GM21515 (cell line): Measurements from ENCODE around the gene GLIPR2.
"Not testable (repeated sequence)": the region's sequence is repeated elsewhere in the genome, so short reads cannot be mapped to it uniquely, and the experiment has no call there.

Experiments
- ATAC-seq: cut with Tn5 transposase; IDR thresholded peaks from one replicate; pipeline ENCODE4 v1.9.1; 2021; ENCODE audit not compliant: unreplicated experiment

GLIPR2 gene

GRCh38 chr9:36161187-36161586, 24.7 kb downstream of the GLIPR2 start:
- no peak for ATAC-seq

- ATAC-seq = no peak
Observed at GRCh38 chr9:36162211-36162738, 25.7 kb downstream of the GLIPR2 start.

DNA sequence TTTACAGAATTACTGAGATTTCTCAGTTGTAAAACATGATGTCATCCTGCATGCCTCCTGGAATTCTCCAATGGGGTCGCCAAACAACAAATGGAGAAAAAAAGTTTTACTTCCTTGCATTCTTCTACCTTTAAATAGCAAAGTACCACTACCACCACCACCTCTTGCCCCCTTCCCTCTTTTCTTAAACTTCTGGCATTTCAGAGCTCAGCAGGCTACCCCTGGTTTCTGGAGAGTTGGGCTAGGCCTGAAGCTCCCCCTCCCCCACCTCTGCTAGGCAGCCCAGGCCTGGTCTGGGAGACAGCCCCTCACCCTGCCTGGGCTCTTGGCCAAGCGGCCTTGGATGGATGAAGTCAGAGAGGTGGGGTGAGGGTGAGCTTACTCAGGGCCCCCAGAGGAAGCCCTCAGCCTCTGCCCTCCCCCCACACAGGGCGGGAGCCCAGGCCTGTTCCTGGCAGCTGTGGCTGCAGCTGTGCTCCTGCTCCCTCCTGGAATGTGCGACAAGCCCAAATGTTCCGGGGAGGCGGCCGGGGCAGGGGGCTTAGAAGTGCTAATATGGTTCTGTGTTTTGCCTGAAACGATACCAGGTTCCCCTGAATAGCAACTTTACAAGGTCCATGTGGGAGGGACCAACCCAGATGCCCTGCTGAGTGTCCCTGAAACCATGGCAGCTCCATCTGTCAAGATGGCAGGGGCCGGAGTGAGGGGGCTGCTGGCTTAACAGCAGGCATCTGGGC, 26.7 kb downstream of the GLIPR2 start:
- no peak for ATAC-seq

DNA sequence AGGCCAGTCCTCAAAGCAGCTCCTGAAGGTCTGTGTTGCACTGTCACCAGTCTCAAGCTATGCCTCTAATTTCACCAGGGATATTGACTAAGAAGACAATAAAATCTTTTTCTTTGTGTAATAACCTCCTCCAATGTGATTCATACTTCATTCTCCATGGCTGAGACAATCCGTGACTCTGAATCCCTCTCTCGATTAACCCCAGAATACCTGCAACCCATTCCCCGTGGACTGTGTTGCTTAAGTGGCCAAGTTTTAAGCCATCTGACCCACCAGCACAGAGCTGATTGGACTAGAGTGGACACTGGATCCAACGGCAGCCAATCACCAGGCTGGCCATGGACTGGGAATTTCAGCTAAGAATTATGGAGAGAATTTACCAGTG, 27.2 kb downstream of the GLIPR2 start:
- ATAC-seq = no peak

DNA sequence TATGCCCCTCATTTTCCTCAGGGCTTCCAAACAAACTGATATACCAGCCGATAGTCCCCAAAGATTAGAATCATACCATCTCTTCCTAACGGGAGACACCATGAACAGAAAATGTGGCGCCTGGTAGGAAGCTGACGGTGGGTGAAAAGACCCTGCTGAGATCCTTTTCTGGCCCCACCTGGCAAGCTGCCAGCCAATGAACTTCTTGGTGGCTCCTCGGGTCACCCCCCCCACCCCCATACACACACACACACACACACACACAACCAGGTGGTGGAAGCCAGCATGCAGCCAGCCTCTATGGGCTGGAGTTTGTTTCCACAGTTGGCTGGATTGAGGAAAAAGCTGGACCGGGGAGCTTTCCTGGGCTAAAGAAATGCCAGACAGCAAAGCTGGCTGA, 27.8 kb downstream of the GLIPR2 start:
- ATAC-seq = no peak

GRCh38 chr9:36164989-36165388, 28.5 kb downstream of the GLIPR2 start:
- no peak for ATAC-seq

- no peak for ATAC-seq
Observed at GRCh38 chr9:36165826-36166167, 29.3 kb downstream of the GLIPR2 start.

GRCh38 chr9:36166168-36166927, 29.8 kb downstream of the GLIPR2 start:
- ATAC-seq = peak; percentile 88

DNA sequence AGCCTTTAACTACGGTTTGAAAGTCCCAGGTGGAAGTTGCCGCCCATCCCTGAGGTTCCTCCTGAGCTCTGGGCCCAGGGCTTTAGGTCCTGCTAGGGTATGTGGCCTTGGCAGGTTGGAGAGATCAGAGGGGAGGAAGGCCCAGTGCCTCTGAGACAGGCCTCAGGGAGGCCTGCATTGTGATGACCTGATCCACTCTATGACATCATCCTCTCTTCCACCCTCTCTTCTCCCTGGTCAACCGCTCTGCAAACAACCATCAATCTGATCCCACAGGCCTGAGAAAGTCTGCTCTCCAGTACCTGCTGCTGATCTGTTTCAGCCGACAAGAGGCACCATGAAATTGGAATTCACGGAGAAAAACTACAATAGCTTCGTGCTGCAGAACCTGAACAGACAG, 32.6 kb downstream of the GLIPR2 start, which contains the start of gene CCIN:
Gene CCIN (plus strand): TSS at position 223 of the 400 bp plus-strand sequence. CDS start 115 bp downstream, at position 338.
- no peak for ATAC-seq

DNA sequence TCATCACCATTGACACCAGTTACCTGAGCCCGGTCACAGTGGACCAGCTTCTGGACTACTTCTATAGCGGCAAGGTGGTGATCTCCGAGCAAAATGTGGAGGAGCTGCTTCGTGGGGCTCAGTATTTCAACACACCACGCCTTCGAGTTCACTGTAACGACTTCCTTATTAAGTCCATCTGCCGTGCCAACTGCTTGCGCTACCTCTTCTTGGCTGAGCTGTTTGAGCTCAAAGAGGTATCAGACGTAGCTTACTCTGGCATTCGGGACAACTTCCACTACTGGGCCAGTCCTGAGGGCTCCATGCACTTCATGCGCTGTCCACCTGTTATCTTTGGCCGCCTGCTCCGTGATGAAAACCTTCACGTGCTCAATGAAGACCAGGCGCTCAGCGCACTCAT, 33.2 kb downstream of the GLIPR2 start:
- ATAC-seq = no peak

GRCh38 chr9:36170531-36170930, 34.0 kb downstream of the GLIPR2 start:
- no peak for ATAC-seq

DNA sequence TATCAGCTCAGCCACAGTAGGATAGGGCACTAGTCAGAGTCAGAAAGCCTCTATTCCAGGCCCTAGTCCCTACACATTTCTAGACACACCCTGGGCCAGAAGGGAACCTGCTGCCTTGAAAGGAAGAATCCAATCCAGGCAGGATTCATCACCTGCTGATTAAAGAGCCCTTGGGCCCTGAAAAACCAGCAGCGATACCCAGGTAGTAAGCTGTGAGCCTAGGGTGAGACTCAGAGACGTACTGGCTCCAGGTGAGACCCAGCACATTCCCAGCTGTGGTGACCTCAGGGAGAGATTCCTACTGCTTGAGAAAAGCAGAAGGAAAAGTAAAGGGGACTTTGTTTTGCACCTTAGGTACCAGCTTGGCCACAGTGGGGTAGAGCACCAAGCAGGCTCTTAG, 37.3 kb downstream of the GLIPR2 start:
- ATAC-seq = no peak

DNA sequence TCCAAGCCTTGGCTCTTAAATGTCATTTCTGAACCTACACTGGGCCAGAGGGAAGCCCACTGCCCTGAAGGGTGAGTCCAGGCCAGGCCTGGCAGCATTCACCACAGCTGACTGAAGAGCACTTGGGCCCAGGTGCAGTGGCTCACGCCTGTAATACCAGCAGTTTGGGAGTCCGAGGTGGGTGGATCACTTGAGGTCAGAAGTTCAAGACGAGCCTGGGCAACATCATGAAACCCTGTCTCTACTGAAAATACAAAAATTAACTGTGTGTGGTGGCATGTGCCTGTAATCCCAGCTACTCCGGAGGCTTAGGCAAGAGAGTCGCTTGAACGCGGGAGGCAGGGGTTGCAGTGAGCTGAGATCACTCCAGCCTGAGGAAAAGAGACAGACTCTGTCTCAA, 37.7 kb downstream of the GLIPR2 start:
- ATAC-seq = no peak

- no peak for ATAC-seq
Observed at GRCh38 chr9:36174731-36175130, 38.2 kb downstream of the GLIPR2 start.

- ATAC-seq = not testable (repeated sequence)
Observed at GRCh38 chr9:36175209-36175608, 38.7 kb downstream of the GLIPR2 start.

DNA sequence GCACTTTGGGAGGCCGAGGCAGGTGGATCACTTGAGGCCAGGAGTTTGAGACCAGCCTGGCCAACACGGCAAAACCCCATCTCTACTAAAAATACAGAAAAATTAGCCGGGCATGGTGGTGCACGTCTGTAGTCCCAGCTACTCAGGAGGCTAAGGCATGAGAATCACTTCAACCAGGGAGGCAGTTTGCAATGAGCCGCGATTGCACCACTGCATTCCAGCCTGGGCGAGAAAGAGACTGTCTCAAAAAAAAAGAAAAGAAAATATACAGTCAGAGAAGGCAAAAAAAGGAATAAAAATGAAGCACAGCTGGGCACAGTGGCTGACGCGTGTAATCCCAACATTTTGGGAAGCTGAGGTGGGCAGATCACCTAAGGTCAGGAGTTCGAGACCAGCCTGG, 40.0 kb downstream of the GLIPR2 start:
- ATAC-seq = not testable (repeated sequence)

GRCh38 chr9:36177571-36177970, 41.0 kb downstream of the GLIPR2 start:
- no peak for ATAC-seq

DNA sequence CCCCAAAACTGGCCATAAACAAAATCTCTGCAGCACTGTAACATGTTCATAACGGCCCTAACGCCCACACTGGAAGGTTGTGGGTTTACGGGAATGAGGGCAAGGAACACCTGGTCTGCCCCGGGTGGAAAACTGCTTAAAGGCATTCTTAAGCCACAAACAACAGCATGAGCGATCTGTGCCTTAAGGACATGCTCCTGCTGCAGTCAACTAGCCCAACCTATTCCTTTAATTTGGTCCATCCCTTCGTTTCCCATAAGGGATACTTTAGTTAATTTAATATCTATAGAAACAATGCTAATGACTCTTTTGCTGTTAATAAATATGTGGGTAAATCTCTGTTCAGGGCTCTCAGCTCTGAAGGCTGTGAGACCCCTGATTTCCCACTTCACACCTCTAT, 43.7 kb downstream of the GLIPR2 start:
- not testable (repeated sequence) for ATAC-seq

DNA sequence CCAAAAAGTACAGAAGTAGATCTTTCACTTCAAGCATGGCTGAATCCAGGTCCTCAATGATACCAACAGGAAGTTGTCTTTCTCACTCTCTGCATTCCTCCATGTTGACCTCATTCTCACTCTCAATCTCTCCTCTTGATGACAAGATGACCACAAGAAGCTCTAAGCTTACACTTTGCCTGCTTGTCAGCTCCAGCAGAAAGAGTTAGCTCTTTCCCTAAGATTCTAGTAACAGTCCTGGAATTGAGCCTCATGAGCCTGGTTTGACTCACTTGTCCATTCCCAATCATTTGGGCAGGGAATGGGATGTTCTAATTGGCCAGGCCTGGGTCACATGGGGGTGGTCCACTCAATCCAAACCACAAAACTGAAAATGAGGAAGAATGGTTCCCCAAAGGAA, 50.9 kb downstream of the GLIPR2 start:
- no peak for ATAC-seq

DNA sequence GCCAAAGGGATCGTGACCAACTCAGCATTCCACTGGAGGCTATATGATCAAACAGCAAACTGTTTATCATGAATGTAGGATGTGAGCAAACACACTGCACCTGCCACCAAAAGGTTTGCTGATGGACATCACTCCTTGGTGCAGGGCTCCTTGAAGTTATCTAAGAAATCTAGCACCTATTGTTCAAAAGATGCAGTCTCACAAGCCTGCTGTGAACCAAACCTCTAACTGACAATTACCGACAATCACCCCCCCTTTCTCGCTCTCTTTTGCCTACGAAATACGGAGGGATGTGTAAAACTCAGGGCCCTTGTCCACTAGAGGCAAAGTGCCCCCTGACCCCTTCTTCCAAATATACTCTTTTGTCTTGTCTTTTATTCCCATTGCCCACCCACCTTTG, 51.7 kb downstream of the GLIPR2 start:
- ATAC-seq = no peak

DNA sequence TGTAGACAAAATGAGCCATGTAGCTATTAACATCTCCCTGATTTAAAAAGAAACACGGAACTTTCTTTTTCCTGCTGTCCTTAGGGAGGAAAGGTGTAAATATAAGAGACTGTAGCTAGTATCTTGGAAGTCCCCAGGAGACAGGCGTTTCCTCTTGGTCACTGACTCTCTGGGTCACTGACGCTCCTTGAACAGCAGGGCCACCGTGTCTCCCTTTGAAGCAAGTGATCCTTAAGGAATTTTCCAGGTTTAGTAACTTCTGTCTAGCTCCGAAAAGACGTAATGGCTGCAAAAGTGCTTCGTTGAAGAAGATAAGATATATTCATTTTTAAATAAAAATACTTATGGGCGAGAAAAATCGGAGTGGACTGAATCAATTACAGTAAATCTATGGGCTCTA, 53.4 kb downstream of the GLIPR2 start:
- no peak for ATAC-seq
